BLaER1 treated with 17β-estradiol and CSF1 and Interleukin-3, amounts not matched to agents 10 nM and 100 nM (cell line): ENCODE measurements around the gene FCRL3.
"Not testable (repeated sequence)": the region's sequence is repeated elsewhere in the genome, so short reads cannot be mapped to it uniquely, and the experiment has no call there.

Experiments used
- H3K27ac ChIP-seq, 11 experiments: shearing (Covaris generic); formaldehyde crosslinking; 2 replicates each; pipeline ENCODE4 v1.8.1; 2022
- H3K27me3 ChIP-seq, 11 experiments: shearing (Covaris generic); formaldehyde crosslinking; 2 replicates each; pipeline ENCODE4 v1.8.1; 2022
- H3K36me3 ChIP-seq, 11 experiments: shearing (Covaris generic); formaldehyde crosslinking; 2 replicates each; pipeline ENCODE4 v1.8.1; 2022
- H3K4me1 ChIP-seq, 10 experiments: shearing (Covaris generic); formaldehyde crosslinking; 2 replicates each; pipeline ENCODE4 v1.8.1; 2022
- H3K4me2 ChIP-seq, 11 experiments: shearing (Covaris generic); formaldehyde crosslinking; 2 replicates each; pipeline ENCODE4 v1.8.1; 2022
- H3K4me3 ChIP-seq, 10 experiments: shearing (Covaris generic); formaldehyde crosslinking; 2 replicates each; pipeline ENCODE4 v1.8.1; 2022
- H3K9ac ChIP-seq, 11 experiments: shearing (Covaris generic); formaldehyde crosslinking; 2 replicates each; pipeline ENCODE4 v1.8.1; 2022
- H3K9me3 ChIP-seq, 11 experiments: shearing (Covaris generic); formaldehyde crosslinking; replicated peaks in 1 of 11; 2 replicates each; pipeline ENCODE4 v1.8.1; 2022
- H4K20me1 ChIP-seq, 11 experiments: shearing (Covaris generic); formaldehyde crosslinking; 2 replicates each; pipeline ENCODE4 v1.8.1; 2022
- Cebpa-rat ChIP-seq, 11 experiments: shearing (Covaris generic); IDR thresholded peaks; 2 replicates each; pipeline ENCODE4 v1.8.1; 2022

FCRL3 gene, protein sequence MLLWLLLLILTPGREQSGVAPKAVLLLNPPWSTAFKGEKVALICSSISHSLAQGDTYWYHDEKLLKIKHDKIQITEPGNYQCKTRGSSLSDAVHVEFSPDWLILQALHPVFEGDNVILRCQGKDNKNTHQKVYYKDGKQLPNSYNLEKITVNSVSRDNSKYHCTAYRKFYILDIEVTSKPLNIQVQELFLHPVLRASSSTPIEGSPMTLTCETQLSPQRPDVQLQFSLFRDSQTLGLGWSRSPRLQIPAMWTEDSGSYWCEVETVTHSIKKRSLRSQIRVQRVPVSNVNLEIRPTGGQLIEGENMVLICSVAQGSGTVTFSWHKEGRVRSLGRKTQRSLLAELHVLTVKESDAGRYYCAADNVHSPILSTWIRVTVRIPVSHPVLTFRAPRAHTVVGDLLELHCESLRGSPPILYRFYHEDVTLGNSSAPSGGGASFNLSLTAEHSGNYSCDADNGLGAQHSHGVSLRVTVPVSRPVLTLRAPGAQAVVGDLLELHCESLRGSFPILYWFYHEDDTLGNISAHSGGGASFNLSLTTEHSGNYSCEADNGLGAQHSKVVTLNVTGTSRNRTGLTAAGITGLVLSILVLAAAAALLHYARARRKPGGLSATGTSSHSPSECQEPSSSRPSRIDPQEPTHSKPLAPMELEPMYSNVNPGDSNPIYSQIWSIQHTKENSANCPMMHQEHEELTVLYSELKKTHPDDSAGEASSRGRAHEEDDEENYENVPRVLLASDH

GRCh38 chr1:157700732-157701131 is at the start of gene FCRL3:
Gene FCRL3 (minus strand): TSS chr1:157700769. CDS start chr1:157700489, 280 bp downstream.
- H4K20me1 ChIP-seq, result no peaks in the 10 kb centered on the region
- H3K27ac ChIP-seq, result no peak within 1 kb of the TSS
- H3K4me3 ChIP-seq, result no peak within 1 kb of the TSS
- no peaks in the 10 kb centered on the region for H3K4me1 ChIP-seq
- H3K36me3 ChIP-seq, result no peaks in the 10 kb centered on the region
- H3K4me2 ChIP-seq, result no peak within 1 kb of the TSS
- no peaks in the 10 kb centered on the region for H3K9me3 ChIP-seq
- H3K9ac ChIP-seq, result no peak within 1 kb of the TSS
- H3K27me3 ChIP-seq, result peaks cover 0 to 32% (median 0%) of the 10 kb centered on the region in 11 experiments; a peak in 3 of 22 replicates
- TF ChIP-seq Cebpa-rat (IDR thresholded peaks at IDR 0.05), result no peak

DNA sequence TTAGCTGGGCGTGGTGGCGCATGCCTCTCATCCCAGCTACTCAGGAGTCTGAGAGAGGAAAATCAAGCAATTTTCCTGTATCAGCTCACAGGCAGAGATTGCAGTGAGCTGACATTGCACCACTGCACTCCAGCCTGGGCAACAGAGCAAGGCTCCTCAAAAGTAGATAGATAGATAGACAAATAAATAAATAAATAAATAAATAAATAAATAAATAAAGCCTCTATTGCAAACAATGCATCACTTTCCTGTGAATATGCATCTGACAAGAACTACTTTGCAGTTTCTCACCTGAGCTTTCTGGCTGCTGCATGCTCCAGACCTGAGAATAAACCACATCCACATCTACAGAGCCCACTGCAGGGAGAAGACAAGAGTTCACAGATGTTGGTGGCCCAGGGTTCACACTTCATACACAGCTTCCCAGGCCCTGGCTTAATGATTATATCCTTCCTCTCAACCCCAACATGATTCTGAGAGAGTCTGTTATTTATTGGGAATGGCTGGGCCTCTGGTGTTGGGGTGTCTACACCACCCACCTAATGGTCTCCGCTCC is 47.8 kb upstream of the FCRL3 start:
- H3K27me3 ChIP-seq, result no peaks in the 10 kb centered on the region
- H3K9me3 ChIP-seq, result no peaks in the 10 kb centered on the region
- H3K36me3 ChIP-seq, result no peaks in the 10 kb centered on the region
- 0 out of 20 replicates have a peak, but pooled peaks cover 0 to 4% (median 0%) of the 10 kb centered on the region in 10 experiments for H3K4me1 ChIP-seq
- H4K20me1 ChIP-seq, result no peaks in the 10 kb centered on the region
- H3K4me2 ChIP-seq, result no peak overlapping the region
- no peak overlapping the region for H3K9ac ChIP-seq
- no peak overlapping the region for H3K27ac ChIP-seq
- no peak for TF ChIP-seq Cebpa-rat (IDR thresholded peaks at IDR 0.05)
- H3K4me3 ChIP-seq, result no peak overlapping the region

DNA sequence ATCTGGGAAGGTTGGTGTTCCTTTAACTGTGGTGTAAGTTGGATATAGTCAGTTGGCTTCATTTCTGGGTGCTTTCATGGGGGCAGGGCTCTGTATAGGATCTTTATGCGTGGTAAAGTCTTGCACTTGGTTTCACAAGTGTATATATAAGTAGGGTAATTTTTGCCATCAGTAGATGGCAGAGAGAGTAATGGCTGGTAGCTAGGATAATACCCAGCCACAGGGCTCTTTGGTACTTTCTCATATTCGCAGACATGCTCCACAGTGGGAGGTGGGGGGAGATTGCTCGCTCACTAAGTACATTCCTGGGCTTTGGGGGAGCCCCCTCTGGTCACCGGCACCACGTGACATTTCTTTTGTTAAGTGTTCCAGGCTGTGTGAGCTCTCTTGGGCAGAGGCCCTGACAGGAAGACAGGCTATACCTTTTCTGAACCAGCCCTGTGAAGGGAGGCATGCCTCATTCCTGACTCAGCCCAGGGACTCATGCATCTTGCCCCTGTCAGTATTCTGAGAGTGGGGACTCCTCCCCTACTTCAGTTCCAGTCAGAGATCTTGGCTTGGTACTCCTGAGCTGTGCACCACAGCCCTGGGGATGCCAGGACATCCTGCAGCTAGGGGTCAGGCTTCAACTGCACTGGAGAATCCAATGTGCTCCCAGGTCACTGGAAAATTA is 38.8 kb upstream of the FCRL3 start:
- TF ChIP-seq Cebpa-rat (IDR thresholded peaks at IDR 0.05), result no peak
- H3K9me3 ChIP-seq, result peaks cover 0 to 5% (median 0%) of the 10 kb centered on the region in 11 experiments; a peak in 2 of 22 replicates
- no peak overlapping the region for H3K27ac ChIP-seq
- H3K27me3 ChIP-seq, result no peaks in the 10 kb centered on the region
- no peak overlapping the region for H3K9ac ChIP-seq
- peaks cover 0 to 12% (median under 1%) of the 10 kb centered on the region in 10 experiments; a peak in 8 of 20 replicates for H3K4me1 ChIP-seq
- no peak overlapping the region for H3K4me2 ChIP-seq
- no peak overlapping the region for H3K4me3 ChIP-seq
- H3K36me3 ChIP-seq, result no peaks in the 10 kb centered on the region
- H4K20me1 ChIP-seq, result no peaks in the 10 kb centered on the region

DNA sequence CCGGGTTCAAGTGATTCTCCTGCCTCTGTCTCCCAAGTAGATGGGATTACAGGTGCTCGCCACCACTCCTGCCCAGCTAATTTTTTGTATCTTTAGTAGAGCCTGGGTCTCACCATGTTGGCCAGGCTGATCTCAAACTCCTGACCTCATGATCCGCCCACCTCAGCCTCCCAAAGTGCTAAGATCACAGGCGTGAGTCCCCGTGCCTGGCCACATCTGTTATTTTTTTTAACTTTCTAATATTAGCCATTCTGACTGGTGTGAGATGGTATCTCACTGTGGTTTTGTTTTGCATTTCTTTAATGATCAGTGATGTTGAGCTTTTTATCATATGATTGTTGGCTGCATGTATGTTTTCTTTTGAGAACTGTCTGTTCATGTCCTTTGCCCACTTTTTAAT is 35.4 kb upstream of the FCRL3 start:
- H3K9me3 ChIP-seq, result peaks cover 0 to 18% (median 7%) of the 10 kb centered on the region in 11 experiments; a peak in 9 of 22 replicates
- H3K4me1 ChIP-seq, result peaks cover 0 to 33% (median 2%) of the 10 kb centered on the region in 10 experiments; a peak in 8 of 20 replicates
- H3K9ac ChIP-seq, H3K27me3 ChIP-seq, H4K20me1 ChIP-seq, H3K4me3 ChIP-seq, H3K27ac ChIP-seq, H3K36me3 ChIP-seq, H3K4me2 ChIP-seq: not testable (repeated sequence)

DNA sequence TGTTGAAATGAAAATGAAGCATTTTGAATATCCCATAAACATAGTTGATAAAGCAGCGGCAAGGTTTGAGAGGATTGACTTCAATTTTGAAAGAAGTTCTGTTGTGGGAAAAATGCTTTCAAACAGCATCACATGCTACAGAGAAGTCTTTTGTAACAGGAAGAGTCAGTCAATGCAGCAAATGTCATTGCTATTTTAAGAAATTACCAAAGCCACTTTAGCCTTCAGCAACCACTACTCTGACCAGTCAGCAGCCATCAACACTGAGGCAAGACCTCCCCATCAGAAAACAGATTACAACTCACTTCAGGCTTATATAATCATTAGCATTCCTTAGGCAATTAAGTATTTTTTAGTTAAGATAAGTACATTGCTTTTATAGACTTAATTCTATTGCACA is 33.8 kb upstream of the FCRL3 start:
- Histone ChIP-seq H3K4me2 (peak overlapping the region in 8 of 11 experiments; percentile 2 to 81 (median 34); a peak in 10 of 22 replicates), H3K4me1 (peaks cover 0 to 33% (median 2%) of the 10 kb centered on the region in 10 experiments; a peak in 8 of 20 replicates), H3K27ac (peak overlapping the region in 4 of 11 experiments; percentile 46 to 85 (median 72); a peak in 6 of 22 replicates), H3K4me3 (no peak overlapping the region), H3K9ac (peak overlapping the region in 3 of 11 experiments; percentile 28 to 59 (median 44); a peak in 4 of 22 replicates), H3K36me3 (no peaks in the 10 kb centered on the region), H3K27me3 (no peaks in the 10 kb centered on the region), H3K9me3 (peaks cover 0 to 18% (median 7%) of the 10 kb centered on the region in 11 experiments; a peak in 9 of 22 replicates), H4K20me1 (no peaks in the 10 kb centered on the region)
- 0 out of 22 replicates have a peak, but pooled peaks of 1 of the 11 experiments have one; percentile 12 for TF ChIP-seq Cebpa-rat (IDR thresholded peaks at IDR 0.05)

- Histone ChIP-seq H3K27ac (no peak overlapping the region), H3K36me3 (no peaks in the 10 kb centered on the region), H3K27me3 (no peaks in the 10 kb centered on the region), H3K4me3 (no peak overlapping the region), H3K9ac (no peak overlapping the region), H3K9me3 (peaks cover 0 to 18% (median 7%) of the 10 kb centered on the region in 11 experiments; a peak in 8 of 22 replicates), H4K20me1 (no peaks in the 10 kb centered on the region), H3K4me2 (peak overlapping the region in 2 of 11 experiments; percentile 80 to 81; a peak in 4 of 22 replicates), H3K4me1 (peaks cover 0 to 33% (median 2%) of the 10 kb centered on the region in 10 experiments; a peak in 8 of 20 replicates)
- no peak for TF ChIP-seq Cebpa-rat (IDR thresholded peaks at IDR 0.05)
Observed at GRCh38 chr1:157732755-157733154, 32.2 kb upstream of the FCRL3 start.

DNA sequence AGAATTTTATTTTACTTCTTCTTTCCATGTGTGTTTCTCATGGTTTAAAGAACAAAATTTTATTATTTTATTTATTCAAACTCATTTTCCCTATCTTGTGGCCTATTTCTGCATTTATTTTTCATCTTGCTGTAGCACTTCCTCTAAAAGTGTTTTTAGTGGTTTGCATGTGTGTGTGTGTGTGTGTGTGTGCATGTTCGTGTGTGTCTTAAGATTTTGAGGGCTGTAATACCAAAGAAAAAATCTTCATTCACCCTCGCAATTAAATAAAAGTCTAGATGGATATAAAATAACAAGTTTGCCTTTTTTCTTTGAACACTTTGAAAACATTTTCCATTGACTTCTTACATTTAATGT is 24.6 kb upstream of the FCRL3 start:
- peaks cover 26 to 32% (median 28%) of the 10 kb centered on the region in 11 experiments for H3K9me3 ChIP-seq
- H3K4me2 ChIP-seq, result peak overlapping the region in 1 of 11 experiments; percentile 71; a peak in 2 of 22 replicates
- H4K20me1 ChIP-seq, result no peaks in the 10 kb centered on the region
- H3K9ac ChIP-seq, result no peak overlapping the region
- H3K4me1 ChIP-seq, result peaks cover 0 to 28% (median 5%) of the 10 kb centered on the region in 10 experiments; a peak in 11 of 20 replicates
- no peak for TF ChIP-seq Cebpa-rat (IDR thresholded peaks at IDR 0.05)
- no peak overlapping the region for H3K27ac ChIP-seq
- H3K36me3 ChIP-seq, result peaks cover 0 to 8% (median 0%) of the 10 kb centered on the region in 11 experiments; a peak in 5 of 22 replicates
- H3K27me3 ChIP-seq, result no peaks in the 10 kb centered on the region
- no peak overlapping the region for H3K4me3 ChIP-seq

- Histone ChIP-seq H4K20me1 (no peaks in the 10 kb centered on the region), H3K9me3 (peaks cover 26 to 32% (median 28%) of the 10 kb centered on the region in 11 experiments), H3K36me3 (peaks cover 0 to 8% (median 0%) of the 10 kb centered on the region in 11 experiments; a peak in 5 of 22 replicates), H3K9ac (no peak overlapping the region), H3K27me3 (no peaks in the 10 kb centered on the region), H3K4me1 (peaks cover 0 to 28% (median 5%) of the 10 kb centered on the region in 10 experiments; a peak in 11 of 20 replicates), H3K4me2 (peak overlapping the region in 3 of 11 experiments; percentile 11 to 71 (median 61); a peak in 5 of 22 replicates), H3K4me3 (no peak overlapping the region), H3K27ac (no peak overlapping the region; a peak in 1 of 22 replicates)
- TF ChIP-seq Cebpa-rat (IDR thresholded peaks at IDR 0.05), result no peak
Observed at GRCh38 chr1:157724537-157725220, 24.1 kb upstream of the FCRL3 start.
